GM10266 (cell line): ENCODE data around the gene EARS2.

ENCODE experiments used
- DNase-seq: peaks from one replicate; pipeline ENCODE4 v3.0.0; 2012; ENCODE audit errors: extremely low spot score
- TF ChIP-seq, protein P1 (sequence below): IDR thresholded peaks from 2 replicates; pipeline ENCODE4 v1.5.1; 2012; ENCODE audit warnings: mild to moderate bottlenecking, low read depth; ENCODE audit not compliant: control insufficient read depth, insufficient read depth; ENCODE audit errors: missing control alignments

EARS2 gene

DNA sequence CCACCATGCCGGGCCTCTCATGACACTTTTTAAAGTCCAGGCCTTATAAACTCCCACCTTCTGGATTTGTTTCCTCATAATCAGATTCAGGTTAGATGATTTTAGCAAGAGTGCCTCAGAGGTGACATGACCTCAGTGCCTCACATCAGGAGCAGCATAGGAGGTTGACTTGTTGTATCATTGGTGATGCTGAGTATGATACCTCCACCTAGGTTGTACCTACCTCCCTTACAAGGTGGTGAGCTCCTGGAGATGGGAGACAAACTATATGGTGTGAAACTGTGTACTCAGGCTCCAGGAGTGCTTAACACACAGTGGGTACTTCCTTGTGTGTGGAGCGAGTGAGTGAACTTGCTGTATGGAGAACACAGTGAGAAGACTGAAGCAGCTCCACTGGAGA, 20.3 kb upstream of the EARS2 start:
- no peak for DNase-seq
- TF ChIP-seq, protein P1, sequence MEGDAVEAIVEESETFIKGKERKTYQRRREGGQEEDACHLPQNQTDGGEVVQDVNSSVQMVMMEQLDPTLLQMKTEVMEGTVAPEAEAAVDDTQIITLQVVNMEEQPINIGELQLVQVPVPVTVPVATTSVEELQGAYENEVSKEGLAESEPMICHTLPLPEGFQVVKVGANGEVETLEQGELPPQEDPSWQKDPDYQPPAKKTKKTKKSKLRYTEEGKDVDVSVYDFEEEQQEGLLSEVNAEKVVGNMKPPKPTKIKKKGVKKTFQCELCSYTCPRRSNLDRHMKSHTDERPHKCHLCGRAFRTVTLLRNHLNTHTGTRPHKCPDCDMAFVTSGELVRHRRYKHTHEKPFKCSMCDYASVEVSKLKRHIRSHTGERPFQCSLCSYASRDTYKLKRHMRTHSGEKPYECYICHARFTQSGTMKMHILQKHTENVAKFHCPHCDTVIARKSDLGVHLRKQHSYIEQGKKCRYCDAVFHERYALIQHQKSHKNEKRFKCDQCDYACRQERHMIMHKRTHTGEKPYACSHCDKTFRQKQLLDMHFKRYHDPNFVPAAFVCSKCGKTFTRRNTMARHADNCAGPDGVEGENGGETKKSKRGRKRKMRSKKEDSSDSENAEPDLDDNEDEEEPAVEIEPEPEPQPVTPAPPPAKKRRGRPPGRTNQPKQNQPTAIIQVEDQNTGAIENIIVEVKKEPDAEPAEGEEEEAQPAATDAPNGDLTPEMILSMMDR: no peak

DNA sequence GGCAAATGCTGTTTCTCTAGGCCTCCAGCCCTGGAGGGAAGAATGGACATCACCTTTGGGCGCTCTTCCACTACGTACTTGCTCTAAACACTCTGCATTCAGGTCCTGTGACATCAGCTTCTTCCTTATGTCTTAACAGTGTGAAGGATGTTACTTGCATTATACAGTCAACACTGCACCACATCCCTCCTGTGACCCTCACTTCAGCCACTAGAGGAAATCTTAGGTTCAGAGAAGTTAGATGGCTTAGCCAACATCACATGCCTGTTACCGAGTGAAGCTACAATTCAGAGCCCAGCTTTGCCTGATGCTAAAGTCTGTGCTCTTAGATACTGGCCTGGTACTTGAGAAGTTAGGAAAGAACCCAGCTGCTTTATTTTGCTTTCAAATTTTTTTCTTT, 18.7 kb upstream of the EARS2 start:
- DNase-seq: no peak
- TF ChIP-seq, protein P1: no peak

DNA sequence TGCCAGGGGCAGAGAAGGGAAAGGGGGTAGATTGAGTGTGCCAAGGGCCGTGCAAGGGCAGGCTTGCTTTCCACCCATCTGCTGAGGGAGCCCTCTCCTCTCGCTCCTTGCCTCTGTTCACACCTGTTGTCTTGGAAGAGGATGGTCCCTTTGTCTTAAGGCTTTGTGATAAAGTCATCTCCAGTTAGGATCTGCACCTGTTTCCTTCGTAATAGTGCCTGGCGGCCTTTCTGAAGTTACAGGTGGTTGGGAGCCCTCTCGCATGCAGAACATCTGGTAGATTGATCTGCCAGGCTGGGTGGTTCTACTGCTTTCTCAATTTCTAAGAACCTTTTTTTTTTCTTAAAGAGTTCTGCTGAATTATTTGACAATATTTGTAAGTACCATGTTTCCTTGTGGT, 16.7 kb upstream of the EARS2 start:
- DNase-seq: no peak
- TF ChIP-seq, protein P1: no peak

DNA sequence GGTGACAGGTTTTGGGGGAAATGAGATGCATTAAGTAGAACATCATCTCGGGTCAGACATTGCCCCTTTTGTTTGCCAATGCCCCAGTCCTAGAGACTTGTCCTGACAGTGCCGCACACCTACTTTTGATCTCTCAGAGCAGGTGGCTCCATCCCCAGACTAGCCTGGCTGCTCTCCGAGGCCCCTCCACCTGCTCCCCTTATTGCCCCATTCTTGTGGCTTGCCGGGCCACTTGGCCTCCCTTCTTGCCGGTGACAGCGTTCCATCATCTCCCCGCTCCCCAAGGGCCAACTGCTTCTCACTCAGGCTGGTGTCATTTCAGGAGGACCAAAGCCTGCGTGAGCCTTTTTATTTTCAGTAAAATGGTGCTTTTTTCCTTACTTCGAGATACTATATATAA, 15.2 kb upstream of the EARS2 start:
- DNase-seq: no peak
- TF ChIP-seq, protein P1: no peak

DNA sequence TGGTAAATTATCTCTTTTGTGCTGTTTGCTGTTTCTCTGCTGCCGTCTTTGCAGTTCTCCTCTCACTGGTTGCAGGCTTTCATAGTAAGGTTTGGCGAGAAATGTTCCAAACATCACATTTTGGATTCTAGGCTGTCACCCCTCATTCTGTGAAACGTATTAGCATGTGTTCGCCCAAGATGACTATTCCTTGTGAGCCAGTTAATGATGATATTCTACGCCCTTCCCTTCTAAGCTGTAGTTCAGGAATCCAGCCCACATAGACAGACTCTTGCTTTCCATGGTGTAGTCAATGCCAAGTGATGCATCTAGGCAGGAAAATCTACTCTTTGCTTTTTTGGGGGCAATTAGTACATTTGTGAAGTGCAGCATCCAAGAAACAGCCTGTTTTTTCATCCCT, 14.7 kb upstream of the EARS2 start:
- TF ChIP-seq, protein P1: no peak
- DNase-seq: no peak

DNA sequence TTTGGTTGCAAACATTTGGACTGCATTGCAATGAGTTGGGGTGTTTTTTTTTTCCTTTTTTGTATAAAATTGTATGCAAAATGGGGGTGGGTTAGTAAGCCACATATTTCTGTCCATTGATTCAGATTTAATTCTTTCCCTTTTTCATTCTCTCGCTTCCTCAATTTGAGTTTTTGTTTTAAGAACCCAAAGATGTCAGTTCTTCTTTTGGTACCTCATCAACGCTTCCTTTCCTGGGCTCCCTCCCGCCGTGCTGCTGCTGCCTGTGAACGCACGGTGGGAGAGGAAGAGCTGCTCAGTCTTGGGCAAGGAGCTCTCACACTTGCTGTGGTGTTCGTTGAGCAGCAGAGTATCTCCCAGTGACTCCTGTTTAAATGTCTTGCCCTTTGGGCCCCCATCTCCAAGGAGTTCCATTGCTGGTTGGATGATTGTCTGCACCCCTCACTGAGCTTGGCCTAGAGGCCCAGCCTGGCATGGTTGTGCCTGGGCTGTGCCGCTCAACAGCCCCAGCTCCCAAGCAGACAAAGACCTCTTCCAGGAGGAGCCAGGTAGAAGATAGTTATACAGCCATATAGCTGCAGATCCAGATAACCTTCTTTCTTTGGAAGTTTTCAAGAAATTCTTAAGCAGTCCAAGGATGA, 14.0 kb upstream of the EARS2 start:
- TF ChIP-seq, protein P1: no peak
- DNase-seq: no peak

DNA sequence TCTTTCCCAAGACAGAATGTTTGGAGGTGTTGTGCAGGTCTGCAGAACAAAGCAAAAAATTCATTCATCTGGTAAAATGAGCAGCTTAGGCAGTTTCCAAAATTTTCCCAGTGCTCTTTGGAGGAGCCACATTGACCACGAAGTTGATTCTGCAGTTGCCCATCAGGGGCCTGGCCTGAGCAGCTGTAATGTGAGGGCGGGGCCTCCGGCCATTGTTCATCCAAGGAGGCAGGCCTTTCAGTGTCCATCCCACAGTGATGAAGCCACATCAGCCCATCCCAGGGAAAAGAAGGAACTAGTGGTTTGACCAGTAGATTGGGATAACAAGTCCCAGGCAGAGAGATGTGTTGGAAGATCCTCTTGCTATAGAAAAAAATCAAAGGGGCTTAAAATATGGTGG, 10.5 kb upstream of the EARS2 start:
- DNase-seq: no peak

More for the DNA sequence above, 10.5 kb upstream of the EARS2 start:
- TF ChIP-seq, protein P1: no peak
